ENCODE data around the gene TRIM46.
"Not testable (repeated sequence)": the region's sequence is repeated elsewhere in the genome, so short reads cannot be mapped to it uniquely, and the experiment has no call there.

Gene TRIM46

DNA sequence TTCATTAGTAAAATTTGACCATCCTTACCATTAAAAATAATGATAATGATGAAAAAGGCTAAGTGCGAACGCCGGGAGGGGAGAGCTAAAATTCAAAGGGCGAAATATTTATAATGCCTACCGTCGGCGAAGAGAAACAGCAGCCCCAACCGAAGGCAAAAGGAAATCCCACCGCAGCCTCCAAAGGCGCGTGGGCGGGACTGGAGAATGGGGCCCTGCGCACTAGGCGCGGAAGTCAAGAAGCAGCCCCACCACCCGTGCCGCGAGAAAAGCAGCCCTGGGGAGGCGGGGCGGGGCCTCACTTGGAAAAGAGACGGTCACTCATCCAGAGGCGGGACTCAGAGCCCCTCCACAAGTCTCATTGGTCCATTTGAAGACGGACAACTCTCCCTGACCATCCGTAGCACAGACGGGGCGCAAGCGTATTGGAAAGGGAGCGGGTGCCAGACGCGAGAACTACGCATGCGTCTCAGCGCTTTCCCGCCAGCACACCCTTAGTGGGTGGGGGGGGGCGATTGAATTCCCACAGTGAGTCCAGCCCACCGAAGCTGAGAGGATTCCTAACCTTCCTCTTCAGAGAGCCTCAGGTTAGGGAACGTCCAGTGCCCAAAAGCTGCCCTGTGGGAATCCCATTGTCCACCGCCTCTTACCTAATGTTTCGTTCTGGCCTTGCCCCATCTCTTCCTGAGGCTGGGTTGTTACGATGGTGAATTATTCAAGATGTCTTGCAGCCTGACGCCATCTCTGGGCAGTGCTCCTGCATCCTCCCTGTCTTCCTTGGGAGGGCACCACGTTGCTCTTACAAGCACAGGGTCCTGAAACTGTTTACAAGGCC lies 53.8 kb downstream of the TRIM46 start:
- peak; percentile 98 for DNase-seq (ENCODE audit: low read depth)

DNA sequence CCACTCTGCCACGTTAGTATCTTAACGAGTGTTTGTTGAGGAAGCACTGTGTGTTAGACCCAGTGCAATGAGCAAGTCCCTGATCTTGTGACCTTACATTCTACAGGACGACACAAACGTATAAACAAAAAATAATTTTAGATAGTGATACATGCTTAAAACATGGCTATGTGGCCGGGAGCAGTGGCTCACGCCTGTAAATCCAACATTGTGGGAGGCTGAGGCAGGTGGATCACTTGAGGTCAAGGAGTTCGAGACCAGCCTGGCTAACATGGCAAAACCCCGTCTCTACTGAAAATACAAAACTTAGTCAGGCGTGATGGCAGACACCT lies 54.4 kb downstream of the TRIM46 start:
- no peak for DNase-seq (ENCODE audit: low read depth)

DNA sequence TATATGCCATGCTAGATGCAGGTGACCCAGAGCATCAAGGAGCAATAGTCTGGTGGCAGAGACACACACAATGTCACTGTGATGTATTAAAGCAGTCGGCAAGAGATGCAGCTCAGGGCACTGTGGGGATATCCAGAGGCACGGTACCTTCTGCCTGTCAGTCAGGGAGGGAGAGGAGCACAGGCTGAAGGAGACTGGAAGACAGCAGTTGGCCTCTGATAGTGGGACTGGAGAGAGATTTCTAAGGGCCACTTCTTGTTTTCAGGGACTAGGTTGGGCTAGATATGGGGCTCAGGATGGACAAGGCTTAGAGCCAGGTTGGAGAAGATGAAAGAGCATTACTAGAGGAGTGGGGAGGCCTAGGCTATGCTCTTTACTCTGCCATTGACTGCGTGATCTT lies 57.7 kb downstream of the TRIM46 start:
- DNase-seq (ENCODE audit: low read depth) = not testable (repeated sequence)

DNA sequence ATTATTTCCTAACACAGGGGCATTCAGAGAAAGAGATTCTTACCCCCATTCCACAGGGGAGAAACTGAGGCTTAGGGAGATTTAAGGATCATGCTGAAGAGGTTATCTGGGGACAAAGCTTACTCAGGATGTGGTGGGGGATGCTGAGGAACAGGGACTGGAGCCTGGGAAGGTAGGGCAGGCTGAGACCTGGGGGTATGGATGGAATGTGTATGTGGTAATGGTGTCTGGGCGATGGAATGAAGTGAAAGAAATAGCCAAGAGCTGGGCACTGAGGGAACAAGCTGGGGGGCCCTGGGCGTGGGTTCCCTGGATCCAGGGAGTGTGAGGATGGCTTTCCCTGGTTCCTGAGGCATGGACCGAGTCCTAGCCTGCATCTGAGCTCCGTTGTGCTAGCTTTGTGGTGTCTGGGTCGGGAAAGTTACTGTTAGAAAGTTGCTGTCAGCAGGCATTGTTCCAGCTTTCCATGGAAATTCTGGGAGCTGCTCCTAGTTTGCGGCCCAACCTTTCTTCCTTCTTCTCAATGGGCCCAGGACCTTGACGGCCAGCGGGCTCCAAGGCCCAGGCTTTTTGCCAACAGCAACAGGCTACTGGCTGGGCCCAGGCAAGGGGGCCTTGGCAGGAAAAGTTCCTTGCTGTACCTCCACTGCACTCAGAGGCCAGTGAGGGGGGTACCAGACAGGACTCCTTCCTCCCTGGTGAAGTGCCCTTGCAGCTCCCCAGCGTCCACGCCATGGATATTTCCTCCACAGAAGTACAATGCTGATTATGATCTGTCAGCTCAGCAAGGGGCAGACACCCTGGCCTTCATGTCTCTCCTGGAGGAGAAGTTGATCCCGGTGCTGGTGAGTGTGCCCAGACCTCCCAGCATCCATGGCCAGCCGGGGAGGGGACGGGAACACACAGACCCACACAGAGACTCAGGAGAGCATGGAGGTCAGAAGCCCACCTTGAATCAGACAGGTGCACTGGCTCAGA lies 58.6 kb downstream of the TRIM46 start:
- not testable (repeated sequence) for DNase-seq (ENCODE audit: low read depth)

DNA sequence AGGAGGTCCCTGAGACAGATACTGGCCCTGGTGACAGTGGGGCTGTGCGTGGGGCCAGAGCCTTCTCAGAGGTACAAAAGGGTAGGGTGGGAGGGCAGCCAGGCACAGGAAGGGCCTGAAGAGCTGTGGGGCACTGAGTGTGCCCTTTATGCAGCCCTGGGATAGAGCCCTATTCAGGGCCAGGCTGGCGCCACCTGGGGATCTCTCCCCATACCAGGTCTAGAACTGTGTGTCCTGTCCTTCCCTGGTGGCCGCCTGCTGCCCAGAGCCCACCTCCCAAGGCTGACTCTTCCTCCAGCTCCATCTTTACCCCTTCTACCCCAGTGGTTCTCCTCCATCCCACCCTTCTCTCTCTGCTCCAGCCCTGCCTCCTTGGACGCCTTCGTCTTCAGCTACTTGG lies 59.9 kb downstream of the TRIM46 start:
- not testable (repeated sequence) for DNase-seq (ENCODE audit: low read depth)

All from GM04504 (cell line).